Hepatocyte (in vitro differentiated cells): ENCODE results near the gene MAP4. TPM values are rescaled to one million over a fixed set of nuclear protein-coding genes. Genes with fewer than 3 reads are reported as not detected.

Experiments used
- DNase-seq: peaks from one replicate; pipeline ENCODE4 v3.0.0-alpha.2; 2016; ENCODE audit warnings: low spot score
- H2AFZ ChIP-seq: fragments of 200-600 bp; sonication (generic); 2 replicates; pipeline ENCODE4 v1.6.0; 2016; ENCODE audit warnings: antibody characterized with exemption, mild to moderate bottlenecking
- H3K27ac ChIP-seq: fragments of 200-600 bp; sonication (generic); 2 replicates; pipeline ENCODE4 v1.5.1; 2016; ENCODE audit warnings: mild to moderate bottlenecking
- H3K27me3 ChIP-seq: fragments of 200-600 bp; sonication (generic); 2 replicates; pipeline ENCODE4 v1.6.1; 2016
- H3K36me3 ChIP-seq: fragments of 200-600 bp; sonication (generic); replicated peaks from 2 replicates; pipeline ENCODE4 v1.5.1; 2016; ENCODE audit warnings: low read depth; ENCODE audit not compliant: insufficient read depth
- H3K4me1 ChIP-seq: fragments of 200-600 bp; sonication (generic); 2 replicates; pipeline ENCODE4 v1.5.1; 2016; ENCODE audit warnings: mild to moderate bottlenecking, moderate library complexity; ENCODE audit not compliant: insufficient read depth
- H3K4me2 ChIP-seq: fragments of 200-600 bp; sonication (generic); 2 replicates; pipeline ENCODE4 v1.6.0; 2016
- H3K4me3 ChIP-seq: fragments of 200-600 bp; sonication (generic); 2 replicates; pipeline ENCODE4 v1.5.1; 2016; ENCODE audit warnings: mild to moderate bottlenecking
- H3K79me2 ChIP-seq: fragments of 200-600 bp; sonication (generic); 2 replicates; pipeline ENCODE4 v1.6.0; 2017; ENCODE audit warnings: mild to moderate bottlenecking
- H3K9me2 ChIP-seq: fragments of 200-600 bp; sonication (generic); replicated peaks from 2 replicates; pipeline ENCODE4 v1.6.0; 2017; ENCODE audit warnings: mild to moderate bottlenecking; ENCODE audit not compliant: insufficient read depth
- H3K9me3 ChIP-seq: fragments of 200-600 bp; sonication (generic); 2 replicates; pipeline ENCODE4 v1.5.1; 2016; ENCODE audit warnings: low read depth, mild to moderate bottlenecking
- H4K20me1 ChIP-seq: fragments of 200-600 bp; sonication (generic); 2 replicates; pipeline ENCODE4 v1.6.0; 2016; ENCODE audit warnings: mild to moderate bottlenecking; ENCODE audit not compliant: insufficient read depth, poor library complexity, severe bottlenecking
- EZH2 ChIP-seq: fragments of 200-600 bp; sonication (generic); IDR thresholded peaks from 2 replicates; pipeline ENCODE4 v1.6.1; 2016; ENCODE audit warnings: antibody characterized with exemption, mild to moderate bottlenecking, borderline replicate concordance
- EZH2phosphoT487 ChIP-seq: fragments of 200-600 bp; sonication (generic); IDR thresholded peaks from one replicate; pipeline ENCODE4 v1.6.1; 2018; ENCODE audit warnings: antibody characterized with exemption, mild to moderate bottlenecking, low read depth, moderate library complexity; ENCODE audit not compliant: unreplicated experiment, severe bottlenecking
- WGBS: methylation state at CpG from one replicate; pipeline ENCODE4 v1.1.6; 2016; ENCODE audit warnings: low lambda C conversion rate; ENCODE audit errors: missing lambda C conversion rate; 5-methylcytosine and 5-hydroxymethylcytosine counted together
- polyA plus RNA-seq: library from polyadenylated mRNA; unstranded; fragments of >200 nt; fragmentation: Nextera tagmentation; extraction: Ambion mirVana; gene quantifications from 2 replicates; pipeline ENCODE4 v1.2.1, GENCODE V29; 2016
- total RNA-seq: library from RNA; depleted of rRNA; stranded (reverse); fragments of >200 nt; gene quantifications from 2 replicates; pipeline ENCODE4 v1.2.3, GENCODE V29; 2014
- TF ChIP-seq, protein P1 (sequence below): fragments of 200-600 bp; sonication (generic); IDR thresholded peaks from 2 replicates; pipeline ENCODE4 v1.5.1; 2016; ENCODE audit warnings: antibody characterized with exemption, mild to moderate bottlenecking; ENCODE audit not compliant: poor library complexity

The MAP4 gene
- total and polyA plus RNA-seq, 2 experiments from 2014 or later = 85.5 to 91.3 TPM

- Histone ChIP-seq H2AFZ (no peak overlapping the region), H3K79me2 (peaks cover 2% of the 10 kb centered on the region), H3K9me2 (no peaks in the 10 kb centered on the region), H3K4me2 (no peak overlapping the region), H3K27ac (peak overlapping the region; percentile 15), H3K36me3 (no peaks in the 10 kb centered on the region), H3K27me3 (no peaks in the 10 kb centered on the region), H4K20me1 (no peaks in the 10 kb centered on the region), H3K9me3 (no peaks in the 10 kb centered on the region), H3K4me1 (peaks cover 6% of the 10 kb centered on the region), H3K4me3 (no peak overlapping the region)
- peak; percentile 46 for DNase-seq
- TF ChIP-seq EZH2 = no peak
- TF ChIP-seq, protein P1, sequence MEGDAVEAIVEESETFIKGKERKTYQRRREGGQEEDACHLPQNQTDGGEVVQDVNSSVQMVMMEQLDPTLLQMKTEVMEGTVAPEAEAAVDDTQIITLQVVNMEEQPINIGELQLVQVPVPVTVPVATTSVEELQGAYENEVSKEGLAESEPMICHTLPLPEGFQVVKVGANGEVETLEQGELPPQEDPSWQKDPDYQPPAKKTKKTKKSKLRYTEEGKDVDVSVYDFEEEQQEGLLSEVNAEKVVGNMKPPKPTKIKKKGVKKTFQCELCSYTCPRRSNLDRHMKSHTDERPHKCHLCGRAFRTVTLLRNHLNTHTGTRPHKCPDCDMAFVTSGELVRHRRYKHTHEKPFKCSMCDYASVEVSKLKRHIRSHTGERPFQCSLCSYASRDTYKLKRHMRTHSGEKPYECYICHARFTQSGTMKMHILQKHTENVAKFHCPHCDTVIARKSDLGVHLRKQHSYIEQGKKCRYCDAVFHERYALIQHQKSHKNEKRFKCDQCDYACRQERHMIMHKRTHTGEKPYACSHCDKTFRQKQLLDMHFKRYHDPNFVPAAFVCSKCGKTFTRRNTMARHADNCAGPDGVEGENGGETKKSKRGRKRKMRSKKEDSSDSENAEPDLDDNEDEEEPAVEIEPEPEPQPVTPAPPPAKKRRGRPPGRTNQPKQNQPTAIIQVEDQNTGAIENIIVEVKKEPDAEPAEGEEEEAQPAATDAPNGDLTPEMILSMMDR = no peak
- TF ChIP-seq EZH2phosphoT487 = no peak
- 71% methylated on average over 3 of the region's 3 CpGs for WGBS
Measured at GRCh38 chr3:47899495-47900108, 116.6 kb downstream of the MAP4 start.

- Histone ChIP-seq H3K27ac (no peak overlapping the region), H3K79me2 (no peaks in the 10 kb centered on the region), H3K36me3 (no peaks in the 10 kb centered on the region), H3K4me3 (no peak overlapping the region), H2AFZ (no peak overlapping the region), H3K4me2 (no peak overlapping the region), H4K20me1 (no peaks in the 10 kb centered on the region), H3K9me3 (no peaks in the 10 kb centered on the region), H3K27me3 (no peaks in the 10 kb centered on the region), H3K9me2 (no peaks in the 10 kb centered on the region), H3K4me1 (peaks cover 6% of the 10 kb centered on the region)
- no peak for DNase-seq
- TF ChIP-seq EZH2 = no peak
- TF ChIP-seq, protein P1 = no peak
- TF ChIP-seq EZH2phosphoT487 = no peak
- WGBS = 92% methylated on average over 3 of the region's 3 CpGs
Measured at GRCh38 chr3:47897954-47898353, 118.3 kb downstream of the MAP4 start.

GRCh38 chr3:47896736-47897135 lies 119.5 kb downstream of the MAP4 start:
- Histone ChIP-seq H3K4me2 (no peak overlapping the region), H3K36me3 (no peaks in the 10 kb centered on the region), H3K27me3 (no peaks in the 10 kb centered on the region), H4K20me1 (no peaks in the 10 kb centered on the region), H3K9me2 (no peaks in the 10 kb centered on the region), H3K4me3 (no peak overlapping the region), H3K27ac (no peak overlapping the region), H3K9me3 (no peaks in the 10 kb centered on the region), H3K4me1 (peaks cover 6% of the 10 kb centered on the region), H3K79me2 (no peaks in the 10 kb centered on the region), H2AFZ (no peak overlapping the region)
- TF ChIP-seq, protein P1 = no peak
- TF ChIP-seq EZH2phosphoT487 (no peak), EZH2 (no peak)
- WGBS = 95% methylated on average over 3 of the region's 3 CpGs
- no peak for DNase-seq
